AG04450 (cell line): ENCODE data around the gene C9orf50. TPM values are rescaled to one million over a fixed set of nuclear protein-coding genes. Genes with fewer than 3 reads are reported as not detected.
A peak's percentile ranks its signal among the peaks of the same experiment; 100 is the strongest.

ENCODE experiments used
- CTCF ChIA-PET: fragments of 300-600, 350-600 bp; formaldehyde crosslinking; extraction: SDS; loops from one replicate; lab custom pipeline; 2022; ENCODE audit warnings: antibody characterized with exemption, inconsistent platforms; lab: Charles Lee
- POLR2A ChIA-PET: fragments of 350-600 bp; formaldehyde crosslinking; extraction: SDS; loops from one replicate; lab custom pipeline; 2021; ENCODE audit warnings: antibody characterized with exemption, inconsistent platforms; lab: Yijun Ruan, JAX
- DNase-seq: peaks from one replicate; pipeline ENCODE4 v3.0.0-alpha.2; 2011; ENCODE audit warnings: low read depth, low spot score
- H3K27ac ChIP-seq: one replicate; pipeline ENCODE4 v1.5.1; 2012; ENCODE audit warnings: low read depth, low read length, control low read depth
- H3K27me3 ChIP-seq: one replicate; pipeline ENCODE4 v1.6.0; 2012; ENCODE audit warnings: low read length; ENCODE audit not compliant: control insufficient read depth, insufficient read depth
- H3K4me3 ChIP-seq: 2 replicates; pipeline ENCODE4 v1.5.1; 2011; ENCODE audit warnings: mild to moderate bottlenecking, low read depth, low read length, control low read depth
- H3K9me3 ChIP-seq: 2 replicates; pipeline ENCODE4 v1.5.1; 2012; ENCODE audit warnings: low read length; ENCODE audit not compliant: control insufficient read depth, insufficient read depth
- polyA plus RNA-seq: library from polyadenylated mRNA; depleted of rRNA; stranded (reverse); fragments of >200 nt; gene quantifications from 2 replicates; pipeline ENCODE4 v1.2.3, GENCODE V29; 2011
- TF ChIP-seq, protein P1 (sequence below): IDR thresholded peaks from 2 replicates; pipeline ENCODE4 v1.5.1; 2011; ENCODE audit warnings: low read depth, low read length, control low read depth, inconsistent platforms

C9orf50 gene
- polyA plus RNA-seq, 1 experiment, result 0.30 TPM

DNA sequence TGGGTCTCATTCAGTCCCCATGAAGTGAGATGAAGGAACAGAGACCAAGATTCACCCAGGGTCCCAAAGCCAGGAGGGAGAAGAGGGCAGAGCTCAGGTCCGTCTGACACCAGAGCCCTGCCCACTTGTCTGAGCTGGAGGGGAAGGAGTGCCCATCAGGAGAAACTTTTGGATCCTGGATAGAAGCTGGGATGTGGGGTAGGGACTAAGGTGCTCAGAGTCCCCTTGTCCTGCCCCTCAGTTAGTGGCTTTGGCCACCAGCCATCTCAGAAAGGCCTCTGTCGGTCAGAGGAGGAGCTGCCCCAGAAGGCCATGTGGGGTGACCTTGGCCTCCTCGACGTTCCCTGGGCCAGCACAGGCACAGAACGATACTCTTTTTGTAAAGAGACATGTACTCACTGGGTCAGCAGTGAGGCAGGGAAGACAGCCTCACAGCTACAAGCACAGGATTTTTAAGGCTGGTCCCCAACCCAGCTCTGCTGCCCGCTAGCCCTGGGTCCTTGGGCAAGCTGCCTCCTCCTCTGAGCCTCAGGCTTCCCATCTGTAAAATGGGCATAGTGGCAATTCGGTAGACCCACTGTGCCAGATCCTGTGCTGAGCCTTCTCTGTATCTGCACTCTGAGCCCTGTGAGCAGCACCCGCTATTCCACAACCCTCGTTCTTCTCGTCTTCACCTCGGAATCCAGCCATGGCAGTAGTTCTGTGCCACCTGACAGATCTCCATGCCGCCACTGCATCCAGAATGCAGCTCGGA, 49.4 kb downstream of the C9orf50 start:
- peak overlapping the region; percentile 92 for H3K27ac ChIP-seq
- ChIA-PET POLR2A (interaction anchor here (0.7 to 2.9 kb wide), 9 partner anchors 21 to 397 kb away, joined by 3 to 24 read pairs (median 5); partner anchors contain the start of gene IER5L), CTCF (interaction anchor here (0.6 to 1.0 kb wide), 3 partner anchors 53 to 429 kb away, joined by 3 to 4 read pairs (median 3); no protein-coding TSS in a partner anchor)
- H3K4me3 ChIP-seq, result no peak overlapping the region
- no peaks in the 10 kb centered on the region for H3K27me3 ChIP-seq
- no peak for DNase-seq
- TF ChIP-seq, protein P1, sequence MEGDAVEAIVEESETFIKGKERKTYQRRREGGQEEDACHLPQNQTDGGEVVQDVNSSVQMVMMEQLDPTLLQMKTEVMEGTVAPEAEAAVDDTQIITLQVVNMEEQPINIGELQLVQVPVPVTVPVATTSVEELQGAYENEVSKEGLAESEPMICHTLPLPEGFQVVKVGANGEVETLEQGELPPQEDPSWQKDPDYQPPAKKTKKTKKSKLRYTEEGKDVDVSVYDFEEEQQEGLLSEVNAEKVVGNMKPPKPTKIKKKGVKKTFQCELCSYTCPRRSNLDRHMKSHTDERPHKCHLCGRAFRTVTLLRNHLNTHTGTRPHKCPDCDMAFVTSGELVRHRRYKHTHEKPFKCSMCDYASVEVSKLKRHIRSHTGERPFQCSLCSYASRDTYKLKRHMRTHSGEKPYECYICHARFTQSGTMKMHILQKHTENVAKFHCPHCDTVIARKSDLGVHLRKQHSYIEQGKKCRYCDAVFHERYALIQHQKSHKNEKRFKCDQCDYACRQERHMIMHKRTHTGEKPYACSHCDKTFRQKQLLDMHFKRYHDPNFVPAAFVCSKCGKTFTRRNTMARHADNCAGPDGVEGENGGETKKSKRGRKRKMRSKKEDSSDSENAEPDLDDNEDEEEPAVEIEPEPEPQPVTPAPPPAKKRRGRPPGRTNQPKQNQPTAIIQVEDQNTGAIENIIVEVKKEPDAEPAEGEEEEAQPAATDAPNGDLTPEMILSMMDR, result no peak
- H3K9me3 ChIP-seq, result peaks cover 5% of the 10 kb centered on the region

DNA sequence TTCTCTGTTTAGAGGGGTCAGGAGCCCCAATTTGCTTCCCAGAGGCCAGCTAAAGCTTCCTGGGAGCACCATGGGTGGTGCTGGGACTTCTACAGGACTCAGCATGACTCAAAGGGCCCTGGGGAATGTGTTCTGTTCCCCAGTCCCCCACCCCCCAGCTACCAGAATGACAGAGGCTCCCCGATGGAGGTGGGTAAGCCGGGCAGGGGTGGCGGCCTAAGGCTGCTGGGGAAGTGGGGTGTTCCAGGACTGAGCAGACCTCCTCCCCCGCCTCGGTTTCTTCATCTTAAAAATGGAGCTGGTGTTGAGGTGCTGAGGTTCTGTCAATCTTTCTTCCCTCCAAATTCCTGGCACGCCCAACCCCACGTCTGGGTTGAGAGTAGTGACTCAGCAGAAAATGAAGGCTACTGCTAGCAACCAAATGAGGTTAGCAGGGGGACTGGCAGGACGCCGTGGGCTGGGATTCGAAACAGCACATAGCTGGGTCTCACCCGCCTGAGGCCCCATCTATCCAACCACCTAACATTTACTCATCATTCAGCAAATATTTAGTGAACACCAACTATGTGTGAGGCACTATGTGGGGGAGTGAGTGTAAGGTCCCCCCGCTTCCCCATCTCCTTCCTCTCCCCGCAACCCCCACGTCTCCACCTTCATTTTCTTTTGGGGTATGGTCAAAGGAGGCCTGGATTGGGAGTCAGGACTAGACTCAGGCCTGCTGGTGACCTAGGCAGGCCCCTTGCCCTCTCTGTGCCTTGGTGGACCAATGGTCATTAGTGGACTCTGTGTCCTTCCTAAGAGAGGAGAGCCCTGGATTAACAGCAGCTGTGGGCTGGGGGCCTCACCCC, 50.2 kb downstream of the C9orf50 start:
- POLR2A ChIA-PET, result interaction anchor here (0.5 to 2.9 kb wide), 12 partner anchors 15 to 404 kb away, joined by 3 to 24 read pairs (median 4); partner anchors contain the start of gene IER5L
- Histone ChIP-seq H3K4me3 (no peak overlapping the region), H3K27ac (peak overlapping the region; percentile 92), H3K9me3 (peaks cover 5% of the 10 kb centered on the region), H3K27me3 (no peaks in the 10 kb centered on the region)
- TF ChIP-seq, protein P1, result no peak
- CTCF ChIA-PET, result interaction anchor here (0.7 to 1.2 kb wide), 3 partner anchors 54 to 428 kb away, joined by 3 to 5 read pairs (median 4); no protein-coding TSS in a partner anchor
- DNase-seq, result peak; percentile 81

GRCh38 chr9:129569502-129570449, 51.1 kb downstream of the C9orf50 start:
- Histone ChIP-seq H3K27me3 (no peaks in the 10 kb centered on the region), H3K4me3 (no peak overlapping the region), H3K27ac (peak overlapping the region; percentile 92), H3K9me3 (peaks cover 5% of the 10 kb centered on the region)
- TF ChIP-seq, protein P1, result peak; percentile 49
- no peak for DNase-seq
- POLR2A ChIA-PET, result interaction anchor here (0.5 to 2.9 kb wide), 11 partner anchors 14 to 403 kb away, joined by 3 to 24 read pairs (median 5); partner anchors contain the start of gene IER5L
- CTCF ChIA-PET, result interaction anchor here (1.2 kb wide), 1 partner anchor 396 kb away, joined by 5 read pairs; no protein-coding TSS in a partner anchor

GRCh38 chr9:129568560-129569501, 52.1 kb downstream of the C9orf50 start:
- peak overlapping the region; percentile 92 for H3K27ac ChIP-seq
- no peak for DNase-seq
- TF ChIP-seq, protein P1, result no peak
- CTCF ChIA-PET, result no interaction called here
- POLR2A ChIA-PET, result interaction anchor here (0.9 to 2.9 kb wide), 4 partner anchors 11 to 395 kb away, joined by 3 to 24 read pairs (median 5); no protein-coding TSS in a partner anchor
- no peaks in the 10 kb centered on the region; the same call in none of the 2 replicates for H3K9me3 ChIP-seq
- peak overlapping the region; percentile 52 for H3K4me3 ChIP-seq
- H3K27me3 ChIP-seq, result no peaks in the 10 kb centered on the region
